K562 (cell line): ENCODE measurements around the gene AK2. TPM values are rescaled to one million over a fixed set of nuclear protein-coding genes. Genes with fewer than 3 reads are reported as not detected.

Experiments
- ATAC-seq: fragments of 200-7000 bp; cut with Tn5 transposase; 3 replicates; pipeline ENCODE4 v1.9.1; 2020; ENCODE audit warnings: moderate library complexity
- BruUV-seq: library from RNA; stranded (reverse); fragments of 400-500 nt; replicated peaks from 2 replicates; lab custom pipeline; 2021; lab: Mats Ljungman, UMichigan
- CTCF ChIA-PET: fragments of 300-600 bp; formaldehyde crosslinking; extraction: SDS; loops from one replicate; lab custom pipeline; 2021; ENCODE audit warnings: low intra/inter-chr PET ratio; lab: Yijun Ruan, JAX
- POLR2A ChIA-PET: fragments of 300-600, 350-650 bp; sonication (Branson Sonifier 250); formaldehyde crosslinking; extraction: SDS; loops from one replicate; lab custom pipeline; 2021; ENCODE audit warnings: antibody characterized with exemption, inconsistent platforms; lab: Yijun Ruan, JAX
- DNase-seq, 4 experiments: peaks; one replicate each; pipeline versions ENCODE4 v3.0.0 to v3.0.0-alpha.2; 2011 to 2018; ENCODE audit warnings: low spot score in 3 of 4, mixed read lengths in 3 of 4; ENCODE audit errors: extremely low read depth in 1 of 4
- FAIRE-seq: peaks from 2 replicates; lab custom pipeline; 2011; peaks lifted over from hg19 to GRCh38; lab: Jason Lieb, UNC
- H2AFZ ChIP-seq: 2 replicates; pipeline ENCODE4 v1.6.0; 2011; ENCODE audit warnings: low read depth, low read length, control low read depth, inconsistent platforms
- H3K27ac ChIP-seq: fragments of 200-600 bp; 3 replicates; pipeline ENCODE4 v1.8.0; 2011; ENCODE audit warnings: low read depth, mild to moderate bottlenecking, control low read depth, inconsistent platforms, low read length, moderate library complexity, mixed read lengths; ENCODE audit errors: extremely low read depth
- H3K27me3 ChIP-seq, 2 experiments: fragments of 300-600 bp in 1 of 2; 2 replicates in 1 of 2; 3 replicates in 1 of 2; pipeline versions ENCODE4 v1.6.0 to v1.8.0; 2011; ENCODE audit warnings: inconsistent platforms in 2 of 2, low read length in 2 of 2, mild to moderate bottlenecking in 1 of 2, mixed read lengths in 1 of 2, moderate library complexity in 1 of 2; ENCODE audit not compliant: control insufficient read depth in 2 of 2, insufficient read depth in 2 of 2
- H3K36me3 ChIP-seq: fragments of 300-600 bp; 3 replicates; pipeline ENCODE4 v1.8.0; 2011; ENCODE audit warnings: mild to moderate bottlenecking, low read length, inconsistent platforms; ENCODE audit not compliant: control insufficient read depth, insufficient read depth
- H3K4me1 ChIP-seq, 2 experiments: fragments of 200-600 bp in 1 of 2; replicated peaks in 1 of 2; 2 replicates in 1 of 2; 3 replicates in 1 of 2; pipeline versions ENCODE4 v1.5.1 to v1.8.0; 2011; ENCODE audit warnings: inconsistent platforms in 2 of 2, low read length in 2 of 2, mild to moderate bottlenecking in 1 of 2, mixed read lengths in 1 of 2, moderate library complexity in 1 of 2; ENCODE audit not compliant: control insufficient read depth in 2 of 2, insufficient read depth in 2 of 2
- H3K4me2 ChIP-seq: 2 replicates; pipeline ENCODE4 v1.6.1; 2011; ENCODE audit warnings: low read length, control low read depth, inconsistent platforms, mixed read lengths; ENCODE audit not compliant: insufficient read depth
- H3K4me3 ChIP-seq: fragments of 200-600 bp; sonication (generic), shearing (Covaris generic); 2 replicates; pipeline ENCODE4 v1.5.1; 2016; ENCODE audit warnings: control low read depth, inconsistent platforms
- H3K79me2 ChIP-seq: fragments of 200-600 bp; 3 replicates; pipeline ENCODE4 v1.8.0; 2011; ENCODE audit warnings: low read length, inconsistent platforms; ENCODE audit not compliant: control insufficient read depth, insufficient read depth
- H3K9ac ChIP-seq, 2 experiments: 2 replicates each; pipeline versions ENCODE4 v1.6.0 to v1.6.1; 2011; ENCODE audit warnings: low read depth in 2 of 2, low read length in 2 of 2, control low read depth in 1 of 2, inconsistent platforms in 1 of 2, mild to moderate bottlenecking in 1 of 2, mixed read lengths in 1 of 2; ENCODE audit not compliant: insufficient read depth in 1 of 2
- H3K9me1 ChIP-seq: one replicate; pipeline ENCODE4 v1.6.0; 2011; ENCODE audit warnings: inconsistent platforms, mild to moderate bottlenecking, low read length, moderate library complexity; ENCODE audit not compliant: control insufficient read depth, insufficient read depth
- H3K9me3 ChIP-seq: replicated peaks from 2 replicates; pipeline ENCODE4 v1.5.1; 2011; ENCODE audit warnings: low read depth, low read length, inconsistent platforms; ENCODE audit not compliant: control insufficient read depth, insufficient read depth
- H4K20me1 ChIP-seq: replicated peaks from 2 replicates; pipeline ENCODE4 v1.6.1; 2011; ENCODE audit warnings: low read length, inconsistent platforms, mixed read lengths; ENCODE audit not compliant: control insufficient read depth, insufficient read depth
- FOXK2 ChIP-seq, 2 experiments: fragments of 450-650 bp; IDR thresholded peaks in 1 of 2; conservative IDR thresholded peaks in 1 of 2; 2 replicates each; pipeline ENCODE4 v1.6.1; 2016; ENCODE audit warnings: low read depth in 2 of 2, mild to moderate bottlenecking in 1 of 2
- FOXM1 ChIP-seq, 2 experiments: fragments of 450-650 bp in 1 of 2; sonication (generic) in 1 of 2; formaldehyde crosslinking in 1 of 2; IDR thresholded peaks; 2 replicates each; pipeline versions ENCODE4 v1.6.1 to v1.9.0; 2017 to 2022; ENCODE audit warnings: low read depth in 2 of 2, mild to moderate bottlenecking in 2 of 2, missing genetic modification reagents in 1 of 2, moderate library complexity in 1 of 2
- GABPB2 ChIP-seq: fragments of 250-450 bp; sonication (Bioruptor Pico); conservative IDR thresholded peaks from 2 replicates; pipeline ENCODE4 v1.5.1; 2021; ENCODE audit warnings: mild to moderate bottlenecking
- SMAD3 ChIP-seq: fragments of 450-650 bp; formaldehyde crosslinking; conservative IDR thresholded peaks from 2 replicates; pipeline ENCODE4 v1.4.0; 2020; ENCODE audit warnings: mild to moderate bottlenecking
- SP1 ChIP-seq: sonication (generic); formaldehyde crosslinking; IDR thresholded peaks from 2 replicates; pipeline ENCODE4 v1.8.1; 2022; ENCODE audit warnings: mild to moderate bottlenecking, missing genetic modification reagents
- U2AF2 ChIP-seq: fragments of 200-400 bp; formaldehyde crosslinking; optimal IDR thresholded peaks from 2 replicates; pipeline ENCODE3; 2017; ENCODE audit warnings: low read depth, mild to moderate bottlenecking, low read length
- ZFP1 ChIP-seq: fragments of 450-650 bp; formaldehyde crosslinking; IDR thresholded peaks from 2 replicates; pipeline ENCODE4 v1.4.0; 2020; ENCODE audit warnings: mild to moderate bottlenecking, mixed read lengths
- WGBS: fragments of 100-300 bp; shearing (Covaris generic); methylation state at CpG from one replicate; pipeline ENCODE4 v1.1.6; 2016; ENCODE audit warnings: low coverage, mixed read lengths; ENCODE audit not compliant: insufficient coverage; ENCODE audit errors: missing lambda C conversion rate; 5-methylcytosine and 5-hydroxymethylcytosine counted together
- in situ Hi-C: fragments of 300-500 bp; cut with MboI; formaldehyde crosslinking; loops from 4 replicates; pipeline ENCODE4 v1.15.0; 2018; ENCODE audit warnings: inconsistent platforms, mixed read lengths
- intact Hi-C: fragments of 100-400 bp; cut with micrococcal nuclease; formaldehyde crosslinking; loops from 2 replicates; pipeline ENCODE4 v1.14.2; 2022
- polyA plus RNA-seq, 8 experiments: library from polyadenylated mRNA; depleted of rRNA in 4 of 8; stranded (reverse) in 5 of 8; unstranded in 3 of 8; fragments of >200 nt; fragmentation: Nextera tagmentation in 2 of 8; fragmentation: Illumina TruSeq in 1 of 8; extraction: Ambion mirVana in 2 of 8; extraction: Trizol in 1 of 8; gene quantifications; 2 replicates each; pipeline versions ENCODE4 v1.2.1 to v1.2.3, GENCODE V29; 2011 to 2014; ENCODE audit warnings: inconsistent platforms in 1 of 8, missing spikeins in 1 of 8
- total RNA-seq, 7 experiments: library from RNA; depleted of rRNA in 6 of 7; stranded (reverse); fragments of >200 nt in 6 of 7; fragmentation: Illumina TruSeq in 2 of 7; extraction: Trizol in 2 of 7; gene quantifications; 2 replicates each; pipeline versions ENCODE4 v1.2.1 to v1.2.3, GENCODE V29; 2011 to 2021; ENCODE audit warnings: low replicate concordance in 1 of 7
- TF ChIP-seq, protein P1 (sequence below): sonication (generic); formaldehyde crosslinking; IDR thresholded peaks from 2 replicates; pipeline ENCODE4 v1.8.0; 2023; ENCODE audit warnings: mild to moderate bottlenecking, missing genetic modification reagents
- TF ChIP-seq, protein P2 (sequence below): fragments of 450-650 bp; IDR thresholded peaks from one replicate; pipeline ENCODE4 v1.6.1; 2018; ENCODE audit warnings: mild to moderate bottlenecking, moderate library complexity; ENCODE audit not compliant: partially characterized antibody
- TF ChIP-seq, protein P3 (sequence below): fragments of 200-800 bp; sonication (Bioruptor generic); IDR thresholded peaks from 2 replicates; pipeline ENCODE4 v1.6.1; 2016; ENCODE audit warnings: missing genetic modification characterization, missing compliant biosample characterization

Gene AK2
- total and polyA plus RNA-seq, 9 of the 15 experiments (the other 6 are each of a cell fraction or from before 2014, with no cell fraction given): 105 to 1,050 (median 509) TPM

DNA sequence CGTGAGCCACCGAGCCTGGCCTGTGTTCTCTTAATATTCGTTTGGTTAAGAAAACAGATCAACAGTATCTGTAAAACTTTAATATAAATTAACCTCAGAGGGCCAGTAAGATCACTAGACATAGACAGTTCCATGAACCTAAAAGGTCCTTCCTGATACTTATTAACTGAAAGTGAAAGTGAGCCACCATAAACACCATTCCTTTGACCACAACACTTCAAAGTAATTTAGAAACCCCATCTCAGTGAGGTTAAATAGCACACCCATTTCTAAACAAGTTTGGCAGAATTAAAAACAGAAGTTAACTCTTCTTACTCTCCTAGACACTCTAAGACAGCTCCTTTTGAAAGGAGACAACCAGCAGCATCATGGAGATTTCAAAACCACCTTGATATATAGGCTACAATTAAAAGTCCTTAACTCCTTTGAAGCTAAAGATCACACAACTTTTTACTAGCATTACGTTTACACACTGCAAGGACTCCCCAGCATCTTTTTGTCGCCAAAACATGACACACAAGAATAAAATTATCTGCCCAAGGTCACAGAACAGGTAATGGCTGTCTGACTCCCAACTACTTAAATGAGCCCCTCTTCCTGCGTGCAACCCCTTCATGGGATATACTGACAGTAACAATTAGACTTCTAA, 74.3 kb downstream of the AK2 start:
- H3K4me2 ChIP-seq: peak overlapping the region; percentile 94
- H3K9ac ChIP-seq: peak overlapping the region; percentile 8 to 36; a peak in 3 of 4 replicates
- peak overlapping the region; percentile 3; the same call in 1 of the 2 replicates for H2AFZ ChIP-seq
- H3K4me1 ChIP-seq: peaks cover 28 to 36% of the 10 kb centered on the region in 2 experiments
- no peaks in the 10 kb centered on the region for H3K9me3 ChIP-seq
- no peak for FAIRE-seq
- CTCF ChIA-PET: no interaction called here
- intact Hi-C loops (loop anchor here (5.0 kb wide), 1 partner anchor 45 kb away; no protein-coding TSS in a partner anchor), in situ Hi-C loops (no loop called here)
- peak overlapping the region; percentile 63 for H3K4me3 ChIP-seq
- peaks cover 38% of the 10 kb centered on the region for H3K79me2 ChIP-seq
- POLR2A ChIA-PET: interaction anchor here (0.6 to 2.5 kb wide), 4 partner anchors 12 to 321 kb away, joined by 3 to 9 read pairs (median 4); no protein-coding TSS in a partner anchor
- H4K20me1 ChIP-seq: peaks cover 19% of the 10 kb centered on the region
- no peaks in the 10 kb centered on the region for H3K36me3 ChIP-seq
- BruUV-seq: no TSS peak
- 14% methylated on average over 6 of the region's 6 CpGs for WGBS
- no peaks in the 10 kb centered on the region for H3K9me1 ChIP-seq
- no peaks in the 10 kb centered on the region for H3K27me3 ChIP-seq
- DNase-seq: peak in 1 of 4 experiments; percentile 30
- no peak overlapping the region for H3K27ac ChIP-seq
- ATAC-seq: no peak
- TF ChIP-seq, protein P1, sequence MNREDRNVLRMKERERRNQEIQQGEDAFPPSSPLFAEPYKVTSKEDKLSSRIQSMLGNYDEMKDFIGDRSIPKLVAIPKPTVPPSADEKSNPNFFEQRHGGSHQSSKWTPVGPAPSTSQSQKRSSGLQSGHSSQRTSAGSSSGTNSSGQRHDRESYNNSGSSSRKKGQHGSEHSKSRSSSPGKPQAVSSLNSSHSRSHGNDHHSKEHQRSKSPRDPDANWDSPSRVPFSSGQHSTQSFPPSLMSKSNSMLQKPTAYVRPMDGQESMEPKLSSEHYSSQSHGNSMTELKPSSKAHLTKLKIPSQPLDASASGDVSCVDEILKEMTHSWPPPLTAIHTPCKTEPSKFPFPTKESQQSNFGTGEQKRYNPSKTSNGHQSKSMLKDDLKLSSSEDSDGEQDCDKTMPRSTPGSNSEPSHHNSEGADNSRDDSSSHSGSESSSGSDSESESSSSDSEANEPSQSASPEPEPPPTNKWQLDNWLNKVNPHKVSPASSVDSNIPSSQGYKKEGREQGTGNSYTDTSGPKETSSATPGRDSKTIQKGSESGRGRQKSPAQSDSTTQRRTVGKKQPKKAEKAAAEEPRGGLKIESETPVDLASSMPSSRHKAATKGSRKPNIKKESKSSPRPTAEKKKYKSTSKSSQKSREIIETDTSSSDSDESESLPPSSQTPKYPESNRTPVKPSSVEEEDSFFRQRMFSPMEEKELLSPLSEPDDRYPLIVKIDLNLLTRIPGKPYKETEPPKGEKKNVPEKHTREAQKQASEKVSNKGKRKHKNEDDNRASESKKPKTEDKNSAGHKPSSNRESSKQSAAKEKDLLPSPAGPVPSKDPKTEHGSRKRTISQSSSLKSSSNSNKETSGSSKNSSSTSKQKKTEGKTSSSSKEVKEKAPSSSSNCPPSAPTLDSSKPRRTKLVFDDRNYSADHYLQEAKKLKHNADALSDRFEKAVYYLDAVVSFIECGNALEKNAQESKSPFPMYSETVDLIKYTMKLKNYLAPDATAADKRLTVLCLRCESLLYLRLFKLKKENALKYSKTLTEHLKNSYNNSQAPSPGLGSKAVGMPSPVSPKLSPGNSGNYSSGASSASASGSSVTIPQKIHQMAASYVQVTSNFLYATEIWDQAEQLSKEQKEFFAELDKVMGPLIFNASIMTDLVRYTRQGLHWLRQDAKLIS (CRISPR knock-in tag): no peak; the same call in 1 of the 2 replicates
- peak; percentile 39; the same call in 1 of the 2 replicates for TF ChIP-seq FOXM1 (IDR thresholded peaks at IDR 0.05; ENCODE audit: low read depth)
- TF ChIP-seq FOXM1 (CRISPR knock-in tag; IDR thresholded peaks at IDR 0.05; ENCODE audit: low read depth): no peak
- TF ChIP-seq SMAD3 (CRISPR knock-in tag): no peak
- TF ChIP-seq SP1: peak; percentile 12; the same call in 1 of the 2 replicates
- peak; percentile 74 to 79 for TF ChIP-seq FOXK2 (conservative IDR thresholded peaks at IDR 0.05 in 1 of 2, IDR thresholded peaks at IDR 0.05 in 1 of 2; ENCODE audit: low read depth in 2 of 2)
- TF ChIP-seq, protein P2, sequence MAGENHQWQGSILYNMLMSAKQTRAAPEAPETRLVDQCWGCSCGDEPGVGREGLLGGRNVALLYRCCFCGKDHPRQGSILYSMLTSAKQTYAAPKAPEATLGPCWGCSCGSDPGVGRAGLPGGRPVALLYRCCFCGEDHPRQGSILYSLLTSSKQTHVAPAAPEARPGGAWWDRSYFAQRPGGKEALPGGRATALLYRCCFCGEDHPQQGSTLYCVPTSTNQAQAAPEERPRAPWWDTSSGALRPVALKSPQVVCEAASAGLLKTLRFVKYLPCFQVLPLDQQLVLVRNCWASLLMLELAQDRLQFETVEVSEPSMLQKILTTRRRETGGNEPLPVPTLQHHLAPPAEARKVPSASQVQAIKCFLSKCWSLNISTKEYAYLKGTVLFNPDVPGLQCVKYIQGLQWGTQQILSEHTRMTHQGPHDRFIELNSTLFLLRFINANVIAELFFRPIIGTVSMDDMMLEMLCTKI: no peak
- no peak for TF ChIP-seq GABPB2 (CRISPR knock-in tag)
- TF ChIP-seq, protein P3, sequence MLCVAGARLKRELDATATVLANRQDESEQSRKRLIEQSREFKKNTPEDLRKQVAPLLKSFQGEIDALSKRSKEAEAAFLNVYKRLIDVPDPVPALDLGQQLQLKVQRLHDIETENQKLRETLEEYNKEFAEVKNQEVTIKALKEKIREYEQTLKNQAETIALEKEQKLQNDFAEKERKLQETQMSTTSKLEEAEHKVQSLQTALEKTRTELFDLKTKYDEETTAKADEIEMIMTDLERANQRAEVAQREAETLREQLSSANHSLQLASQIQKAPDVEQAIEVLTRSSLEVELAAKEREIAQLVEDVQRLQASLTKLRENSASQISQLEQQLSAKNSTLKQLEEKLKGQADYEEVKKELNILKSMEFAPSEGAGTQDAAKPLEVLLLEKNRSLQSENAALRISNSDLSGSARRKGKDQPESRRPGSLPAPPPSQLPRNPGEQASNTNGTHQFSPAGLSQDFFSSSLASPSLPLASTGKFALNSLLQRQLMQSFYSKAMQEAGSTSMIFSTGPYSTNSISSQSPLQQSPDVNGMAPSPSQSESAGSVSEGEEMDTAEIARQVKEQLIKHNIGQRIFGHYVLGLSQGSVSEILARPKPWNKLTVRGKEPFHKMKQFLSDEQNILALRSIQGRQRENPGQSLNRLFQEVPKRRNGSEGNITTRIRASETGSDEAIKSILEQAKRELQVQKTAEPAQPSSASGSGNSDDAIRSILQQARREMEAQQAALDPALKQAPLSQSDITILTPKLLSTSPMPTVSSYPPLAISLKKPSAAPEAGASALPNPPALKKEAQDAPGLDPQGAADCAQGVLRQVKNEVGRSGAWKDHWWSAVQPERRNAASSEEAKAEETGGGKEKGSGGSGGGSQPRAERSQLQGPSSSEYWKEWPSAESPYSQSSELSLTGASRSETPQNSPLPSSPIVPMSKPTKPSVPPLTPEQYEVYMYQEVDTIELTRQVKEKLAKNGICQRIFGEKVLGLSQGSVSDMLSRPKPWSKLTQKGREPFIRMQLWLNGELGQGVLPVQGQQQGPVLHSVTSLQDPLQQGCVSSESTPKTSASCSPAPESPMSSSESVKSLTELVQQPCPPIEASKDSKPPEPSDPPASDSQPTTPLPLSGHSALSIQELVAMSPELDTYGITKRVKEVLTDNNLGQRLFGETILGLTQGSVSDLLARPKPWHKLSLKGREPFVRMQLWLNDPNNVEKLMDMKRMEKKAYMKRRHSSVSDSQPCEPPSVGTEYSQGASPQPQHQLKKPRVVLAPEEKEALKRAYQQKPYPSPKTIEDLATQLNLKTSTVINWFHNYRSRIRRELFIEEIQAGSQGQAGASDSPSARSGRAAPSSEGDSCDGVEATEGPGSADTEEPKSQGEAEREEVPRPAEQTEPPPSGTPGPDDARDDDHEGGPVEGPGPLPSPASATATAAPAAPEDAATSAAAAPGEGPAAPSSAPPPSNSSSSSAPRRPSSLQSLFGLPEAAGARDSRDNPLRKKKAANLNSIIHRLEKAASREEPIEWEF (CRISPR knock-in tag): no peak
- TF ChIP-seq U2AF2: no peak
- no peak for TF ChIP-seq ZFP1 (CRISPR knock-in tag)
